RCC 7860 (cell line): Measurements from ENCODE around the gene COL5A1.
"Not testable (repeated sequence)": the region's sequence is repeated elsewhere in the genome, so short reads cannot be mapped to it uniquely, and the experiment has no call there.

Experiments used
- DNase-seq: peaks from one replicate; pipeline ENCODE4 v3.0.0-alpha.2; 2015; ENCODE audit warnings: low spot score
- FAIRE-seq: peaks from 2 replicates; lab custom pipeline; 2012; peaks lifted over from hg19 to GRCh38; lab: Jason Lieb, UNC

Gene COL5A1

GRCh38 chr9:134653259-134654009 lies 11.8 kb downstream of the COL5A1 start:
- no peak for FAIRE-seq
- DNase-seq = no peak

- DNase-seq (no peak), FAIRE-seq (no peak)
These were observed 13.5 kb downstream of the COL5A1 start for GRCh38 chr9:134655101-134655500.

GRCh38 chr9:134655586-134656333 lies 14.2 kb downstream of the COL5A1 start:
- DNase-seq (no peak), FAIRE-seq (no peak)

GRCh38 chr9:134656334-134657006 lies 14.9 kb downstream of the COL5A1 start:
- peak; percentile 58 for DNase-seq
- FAIRE-seq = no peak

GRCh38 chr9:134657666-134658377 lies 16.2 kb downstream of the COL5A1 start:
- DNase-seq = no peak
- no peak for FAIRE-seq

- FAIRE-seq (no peak), DNase-seq (no peak)
These were observed 16.9 kb downstream of the COL5A1 start for GRCh38 chr9:134658378-134658955.

GRCh38 chr9:134659688-134660131 lies 18.1 kb downstream of the COL5A1 start:
- DNase-seq = no peak
- no peak for FAIRE-seq

GRCh38 chr9:134660407-134660806 lies 18.8 kb downstream of the COL5A1 start:
- no peak for FAIRE-seq
- no peak for DNase-seq

GRCh38 chr9:134661299-134661698 lies 19.7 kb downstream of the COL5A1 start:
- FAIRE-seq = no peak
- no peak for DNase-seq

GRCh38 chr9:134661791-134662142 lies 20.2 kb downstream of the COL5A1 start:
- DNase-seq (no peak), FAIRE-seq (no peak)

- no peak for FAIRE-seq
- peak; percentile 66 for DNase-seq
These were observed 20.7 kb downstream of the COL5A1 start for GRCh38 chr9:134662143-134662876.

- no peak for DNase-seq
- no peak for FAIRE-seq
These were observed 21.5 kb downstream of the COL5A1 start for GRCh38 chr9:134663084-134663483.

- no peak for DNase-seq
These were observed 22.3 kb downstream of the COL5A1 start for GRCh38 chr9:134663753-134664415.

GRCh38 chr9:134664446-134664845 lies 22.8 kb downstream of the COL5A1 start:
- FAIRE-seq (no peak), DNase-seq (no peak)

More at GRCh38 chr9:134663753-134664415, 22.3 kb downstream of the COL5A1 start:
- no peak for FAIRE-seq

GRCh38 chr9:134666208-134666607 lies 24.6 kb downstream of the COL5A1 start:
- FAIRE-seq (no peak), DNase-seq (no peak)

- peak; percentile 57 for DNase-seq
- FAIRE-seq = no peak
These were observed 25.2 kb downstream of the COL5A1 start for GRCh38 chr9:134666831-134667230.

- not testable (repeated sequence) for FAIRE-seq, DNase-seq
These were observed 27.4 kb downstream of the COL5A1 start for GRCh38 chr9:134668977-134669376.

GRCh38 chr9:134669399-134669955 lies 27.9 kb downstream of the COL5A1 start:
- FAIRE-seq = no peak

GRCh38 chr9:134670042-134670525 lies 28.5 kb downstream of the COL5A1 start:
- FAIRE-seq (peak; percentile 90), DNase-seq (peak; percentile 97)

More at GRCh38 chr9:134669399-134669955, 27.9 kb downstream of the COL5A1 start:
- DNase-seq = peak; percentile 28
